Renal pelvis (tissue), 4 donors: Measurements from ENCODE around the gene TMA7. TPM values are rescaled to one million over a fixed set of nuclear protein-coding genes. Genes with fewer than 3 reads are reported as not detected.

Experiments
- DNase-seq: peaks from one replicate; pipeline ENCODE4 v3.0.0-alpha.2; 2013
- polyA plus RNA-seq, 3 donors: library from polyadenylated mRNA; unstranded; fragments of 120-200 nt; gene quantifications; one replicate each; pipeline ENCODE4 v1.2.1, GENCODE V29; 2013; ENCODE audit not compliant: insufficient read length in 3 of 3

TMA7 gene
- polyA plus RNA-seq, 3 donors = 250 to 316 (median 307) TPM

- no peak for DNase-seq
These were observed 21.9 kb upstream of the TMA7 start for GRCh38 chr3:48418140-48418539.

- DNase-seq = no peak
These were observed 21.4 kb upstream of the TMA7 start for GRCh38 chr3:48418651-48419050.

GRCh38 chr3:48419149-48419548 lies 20.9 kb upstream of the TMA7 start:
- no peak for DNase-seq

- DNase-seq = no peak
These were observed 20.5 kb upstream of the TMA7 start for GRCh38 chr3:48419597-48419996.

- DNase-seq = no peak
These were observed 19.5 kb upstream of the TMA7 start for GRCh38 chr3:48420561-48420960.

GRCh38 chr3:48422272-48422671 lies 17.8 kb upstream of the TMA7 start:
- DNase-seq = no peak

GRCh38 chr3:48422681-48423080 lies 17.4 kb upstream of the TMA7 start:
- no peak for DNase-seq

- no peak for DNase-seq
These were observed 16.7 kb upstream of the TMA7 start for GRCh38 chr3:48423241-48423882.

- DNase-seq = no peak
These were observed 16.0 kb upstream of the TMA7 start for GRCh38 chr3:48423883-48424695.

GRCh38 chr3:48425281-48425812 lies 14.7 kb upstream of the TMA7 start:
- no peak for DNase-seq

- no peak for DNase-seq
These were observed 13.6 kb upstream of the TMA7 start for GRCh38 chr3:48426401-48426909.

GRCh38 chr3:48426944-48427629 lies 13.0 kb upstream of the TMA7 start:
- DNase-seq = no peak

GRCh38 chr3:48427630-48427962 lies 12.5 kb upstream of the TMA7 start:
- no peak for DNase-seq

GRCh38 chr3:48428088-48428571 lies 11.9 kb upstream of the TMA7 start:
- DNase-seq = no peak

- no peak for DNase-seq
These were observed 11.3 kb upstream of the TMA7 start for GRCh38 chr3:48428572-48429316.

GRCh38 chr3:48429317-48429959 lies 10.6 kb upstream of the TMA7 start:
- DNase-seq = no peak

GRCh38 chr3:48429960-48430707 lies 9.9 kb upstream of the TMA7 start, which contains the start of gene PLXNB1:
Gene PLXNB1 (minus strand): TSS chr3:48430086. CDS start chr3:48424611, 5,475 bp downstream.
- DNase-seq = peak; percentile 92

GRCh38 chr3:48430708-48431101 lies 9.4 kb upstream of the TMA7 start:
- no peak for DNase-seq

GRCh38 chr3:48431224-48432029 lies 8.6 kb upstream of the TMA7 start:
- DNase-seq = no peak
